Ascending aorta (tissue), 2 donors: ENCODE measurements around the gene REXO5. TPM values are rescaled to one million over a fixed set of nuclear protein-coding genes. Genes with fewer than 3 reads are reported as not detected.

ENCODE experiments used
- DNase-seq, 2 donors: peaks; one replicate each; pipeline ENCODE4 v3.0.0-alpha.2; 2019; ENCODE audit warnings: low spot score in 2 of 2
- H3K27ac ChIP-seq, 2 donors: fragments of 200-600 bp; sonication (generic); one replicate each; pipeline ENCODE4 v1.5.1; 2016 to 2017; ENCODE audit warnings: mild to moderate bottlenecking in 1 of 2
- H3K27me3 ChIP-seq: fragments of 200-600 bp; sonication (generic); one replicate; pipeline ENCODE4 v1.5.1; 2017
- H3K36me3 ChIP-seq, 2 donors: fragments of 200-600 bp; sonication (generic); one replicate each; pipeline ENCODE4 v1.5.1; 2016
- H3K4me1 ChIP-seq, 2 donors: fragments of 200-600 bp; sonication (generic); one replicate each; pipeline ENCODE4 v1.5.1; 2016 to 2017; ENCODE audit warnings: mild to moderate bottlenecking in 1 of 2
- H3K4me3 ChIP-seq, 2 donors: fragments of 200-600 bp; sonication (generic); one replicate each; pipeline ENCODE4 v1.5.1; 2016 to 2017; ENCODE audit warnings: mild to moderate bottlenecking in 1 of 2
- H3K9me3 ChIP-seq, 2 donors: fragments of 200-600 bp; sonication (generic); one replicate each; pipeline ENCODE4 v1.5.1; 2016
- intact Hi-C: fragments of 100-400 bp; cut with DNase I; formaldehyde crosslinking; loops from one replicate; pipeline ENCODE4 v1.15.1; 2023
- total RNA-seq: library from RNA; depleted of rRNA; stranded (reverse); fragments of >200 nt; gene quantifications from one replicate; pipeline ENCODE4 v1.1.0, GENCODE V29; 2016
- TF ChIP-seq, protein P1 (sequence below), 3 experiments: fragments of 200-600 bp in 2 of 3; fragments of 450-650 bp in 1 of 3; sonication (generic) in 2 of 3; IDR thresholded peaks; one replicate each; pipeline ENCODE4 v1.5.1; 2016 to 2019; ENCODE audit warnings: antibody characterized with exemption in 3 of 3, mild to moderate bottlenecking in 1 of 3, moderate library complexity in 1 of 3

REXO5 gene
- total RNA-seq, 1 donor from 2014 or later: 2.1 TPM

DNA sequence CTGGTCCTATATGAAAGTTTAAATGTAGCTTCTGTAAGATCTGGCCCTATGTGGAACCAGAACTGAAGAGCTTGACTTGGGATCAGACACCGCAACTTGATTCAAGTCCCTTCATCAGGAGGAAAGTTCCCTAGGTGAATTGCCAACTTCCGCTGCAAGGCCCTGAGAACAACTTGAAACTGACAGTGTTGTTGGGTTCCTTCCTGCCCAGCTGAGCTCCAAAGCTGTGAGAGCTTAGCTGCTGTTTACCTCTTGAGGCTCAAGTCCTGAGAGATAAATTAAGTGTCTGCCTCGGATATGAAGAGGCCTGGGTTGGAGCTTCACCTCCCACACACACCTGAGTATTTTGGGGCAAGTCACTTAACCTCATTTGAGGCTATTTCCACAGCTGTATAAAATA is 44.7 kb downstream of the REXO5 start:
- peaks cover 8 to 48% of the 10 kb centered on the region in 2 donors for H3K4me1 ChIP-seq
- peak overlapping the region; percentile 86 to 89 for H3K27ac ChIP-seq
- no peak overlapping the region for H3K4me3 ChIP-seq
- TF ChIP-seq, protein P1, sequence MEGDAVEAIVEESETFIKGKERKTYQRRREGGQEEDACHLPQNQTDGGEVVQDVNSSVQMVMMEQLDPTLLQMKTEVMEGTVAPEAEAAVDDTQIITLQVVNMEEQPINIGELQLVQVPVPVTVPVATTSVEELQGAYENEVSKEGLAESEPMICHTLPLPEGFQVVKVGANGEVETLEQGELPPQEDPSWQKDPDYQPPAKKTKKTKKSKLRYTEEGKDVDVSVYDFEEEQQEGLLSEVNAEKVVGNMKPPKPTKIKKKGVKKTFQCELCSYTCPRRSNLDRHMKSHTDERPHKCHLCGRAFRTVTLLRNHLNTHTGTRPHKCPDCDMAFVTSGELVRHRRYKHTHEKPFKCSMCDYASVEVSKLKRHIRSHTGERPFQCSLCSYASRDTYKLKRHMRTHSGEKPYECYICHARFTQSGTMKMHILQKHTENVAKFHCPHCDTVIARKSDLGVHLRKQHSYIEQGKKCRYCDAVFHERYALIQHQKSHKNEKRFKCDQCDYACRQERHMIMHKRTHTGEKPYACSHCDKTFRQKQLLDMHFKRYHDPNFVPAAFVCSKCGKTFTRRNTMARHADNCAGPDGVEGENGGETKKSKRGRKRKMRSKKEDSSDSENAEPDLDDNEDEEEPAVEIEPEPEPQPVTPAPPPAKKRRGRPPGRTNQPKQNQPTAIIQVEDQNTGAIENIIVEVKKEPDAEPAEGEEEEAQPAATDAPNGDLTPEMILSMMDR (IDR thresholded peaks at IDR 0.05): no peak
- intact Hi-C loops: loop anchor here (1.0 to 5.0 kb wide), 9 partner anchors 16 to 308 kb away; partner anchors contain the start of genes DCUN1D3, ERI2, LDAF1 and LYRM1
- H3K27me3 ChIP-seq: no peaks in the 10 kb centered on the region
- H3K36me3 ChIP-seq: peaks cover 7 to 14% of the 10 kb centered on the region in 2 donors
- no peak for DNase-seq
- no peaks in the 10 kb centered on the region for H3K9me3 ChIP-seq

DNA sequence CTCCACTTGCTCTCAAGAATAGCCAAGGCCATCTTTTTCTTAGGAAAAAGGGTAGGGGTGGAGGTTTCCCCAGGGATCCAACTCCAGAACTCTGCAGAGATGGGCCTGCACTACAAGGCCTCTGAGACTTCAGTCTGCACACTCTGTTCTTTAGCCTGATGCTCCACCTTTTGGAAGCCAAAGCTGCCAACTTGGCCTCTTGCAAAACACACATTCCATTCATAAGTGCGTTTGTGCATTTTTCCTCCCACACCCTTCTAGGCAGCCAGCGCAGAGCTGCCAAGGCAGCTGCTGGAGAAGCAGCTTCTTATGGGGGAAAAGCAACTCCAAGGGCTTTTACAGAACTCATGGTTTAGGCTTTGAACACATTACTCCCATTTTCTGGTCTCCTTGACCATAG is 45.3 kb downstream of the REXO5 start:
- intact Hi-C loops: loop anchor here (1.0 to 5.0 kb wide), 8 partner anchors 15 to 307 kb away; partner anchors contain the start of genes DCUN1D3, ERI2, LDAF1 and LYRM1
- no peaks in the 10 kb centered on the region for H3K9me3 ChIP-seq
- H3K36me3 ChIP-seq: peaks cover 7 to 21% of the 10 kb centered on the region in 2 donors
- H3K4me3 ChIP-seq: no peak overlapping the region
- no peaks in the 10 kb centered on the region for H3K27me3 ChIP-seq
- H3K4me1 ChIP-seq: peaks cover 8 to 53% of the 10 kb centered on the region in 2 donors
- TF ChIP-seq, protein P1 (IDR thresholded peaks at IDR 0.05): no peak
- peak; percentile 31 to 95 for DNase-seq
- H3K27ac ChIP-seq: peak overlapping the region; percentile 86 to 89

DNA sequence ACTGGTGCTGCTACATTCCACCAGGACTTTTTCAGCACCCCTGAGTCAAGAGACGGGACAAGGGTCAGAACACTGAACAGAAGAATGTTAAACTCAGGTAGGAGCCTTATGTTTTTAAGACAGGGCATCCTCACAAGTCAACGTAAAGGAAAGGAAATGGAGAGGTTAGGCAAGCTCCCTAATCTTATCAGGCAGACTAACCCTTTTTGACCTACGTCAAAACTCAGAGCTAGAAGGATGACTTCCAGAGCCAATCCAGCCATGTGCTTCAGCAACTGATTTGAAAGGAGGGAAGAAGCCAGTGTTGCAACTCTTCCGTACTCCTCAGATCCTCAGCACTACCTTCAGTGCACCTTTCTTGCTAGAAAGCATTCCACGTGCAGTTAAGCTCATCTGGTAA is 46.8 kb downstream of the REXO5 start:
- DNase-seq: no peak
- peaks cover 8 to 65% of the 10 kb centered on the region in 2 donors for H3K4me1 ChIP-seq
- no peak overlapping the region for H3K4me3 ChIP-seq
- peaks cover 7 to 24% of the 10 kb centered on the region in 2 donors for H3K36me3 ChIP-seq
- no peaks in the 10 kb centered on the region for H3K27me3 ChIP-seq
- H3K9me3 ChIP-seq: no peaks in the 10 kb centered on the region
- intact Hi-C loops: loop anchor here (5.0 kb wide), 1 partner anchor 149 kb away; no protein-coding TSS in a partner anchor
- TF ChIP-seq, protein P1 (IDR thresholded peaks at IDR 0.05): no peak
- peak overlapping the region; percentile 48 to 89 for H3K27ac ChIP-seq

DNA sequence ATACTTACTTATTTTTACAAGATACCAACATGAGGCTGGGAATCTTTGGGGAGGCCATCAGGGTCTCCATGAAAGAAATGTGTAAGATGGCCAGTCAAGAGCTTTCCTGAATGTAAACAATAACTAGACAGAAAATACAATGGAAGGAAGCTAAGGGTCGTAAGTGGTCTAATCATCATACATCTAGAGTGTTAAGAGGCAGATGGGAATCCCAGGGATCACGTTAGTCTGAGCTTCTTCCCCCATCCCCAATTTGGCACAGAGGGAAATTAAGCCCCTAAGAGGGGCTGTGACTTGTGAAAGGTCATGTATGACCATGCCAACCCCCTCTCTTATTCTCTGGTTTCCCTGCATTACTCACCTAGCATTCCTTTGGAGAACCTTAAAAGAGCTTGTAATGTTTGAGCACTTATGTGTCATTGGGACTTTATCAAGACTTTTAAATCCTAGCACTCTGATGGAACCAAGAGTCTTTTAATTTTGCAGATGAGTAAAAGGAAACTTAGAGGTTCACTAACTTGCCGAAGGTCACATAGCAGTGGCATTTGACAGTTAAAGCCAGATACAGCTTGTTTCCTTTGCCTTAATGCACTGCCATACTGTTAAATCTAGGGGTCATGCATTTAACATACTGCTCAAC is 47.8 kb downstream of the REXO5 start:
- Histone ChIP-seq H3K27ac (peak overlapping the region; percentile 48 to 89), H3K4me3 (no peak overlapping the region), H3K4me1 (peaks cover 8 to 67% of the 10 kb centered on the region in 2 donors), H3K27me3 (no peaks in the 10 kb centered on the region), H3K9me3 (no peaks in the 10 kb centered on the region), H3K36me3 (peaks cover 7 to 24% of the 10 kb centered on the region in 2 donors)
- DNase-seq: no peak
- intact Hi-C loops: loop anchor here (5.0 kb wide), 1 partner anchor 148 kb away; no protein-coding TSS in a partner anchor
- TF ChIP-seq, protein P1 (IDR thresholded peaks at IDR 0.05): no peak

DNA sequence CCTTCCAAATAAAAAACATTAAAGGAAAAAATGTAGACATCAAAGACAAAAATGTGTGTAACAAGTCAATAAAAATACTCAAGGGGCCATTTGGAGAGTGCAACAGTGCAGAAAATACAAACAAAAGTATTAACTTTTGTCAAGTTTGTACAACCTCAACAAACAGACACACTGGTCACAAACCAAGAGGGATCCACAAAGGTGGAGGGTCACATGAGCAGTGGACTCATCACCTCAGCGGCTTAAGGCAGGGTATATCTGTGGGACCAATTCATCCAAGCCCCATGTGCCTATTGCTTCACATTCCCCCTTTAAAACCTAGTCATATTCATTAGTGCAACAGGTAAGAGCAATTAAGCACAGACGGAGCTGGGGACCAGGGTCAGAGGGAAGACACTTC is 48.6 kb downstream of the REXO5 start:
- peaks cover 8 to 70% of the 10 kb centered on the region in 2 donors for H3K4me1 ChIP-seq
- no peaks in the 10 kb centered on the region for H3K27me3 ChIP-seq
- intact Hi-C loops: loop anchor here (5.0 kb wide), 1 partner anchor 147 kb away; no protein-coding TSS in a partner anchor
- no peak for DNase-seq
- TF ChIP-seq, protein P1 (IDR thresholded peaks at IDR 0.05): no peak
- no peaks in the 10 kb centered on the region for H3K9me3 ChIP-seq
- H3K4me3 ChIP-seq: no peak overlapping the region
- H3K27ac ChIP-seq: peak overlapping the region in 1 of 2 donors; percentile 17
- H3K36me3 ChIP-seq: peaks cover 9 to 31% of the 10 kb centered on the region in 2 donors
